Liver (tissue), 3 donors: ENCODE measurements around the gene CSTPP1.

ENCODE experiments used
- CTCF ChIP-seq: fragments of 150-350 bp; IDR thresholded peaks from 2 replicates; pipeline ENCODE4 v1.5.1; 2017; ENCODE audit warnings: improper control_type of control experiment, low read depth, low read length; ENCODE audit not compliant: missing input control
- MAX ChIP-seq: IDR thresholded peaks from 2 replicates; pipeline ENCODE4 v1.6.1; 2016; ENCODE audit warnings: antibody characterized with exemption
- RAD21 ChIP-seq, 2 donors: IDR thresholded peaks; 2 replicates each; pipeline ENCODE4 v1.6.1; 2016; ENCODE audit warnings: antibody characterized with exemption in 2 of 2, mild to moderate bottlenecking in 2 of 2
- REST ChIP-seq: IDR thresholded peaks from 2 replicates; pipeline ENCODE4 v1.6.1; 2016; ENCODE audit warnings: antibody characterized with exemption, mild to moderate bottlenecking
- TAF1 ChIP-seq: conservative IDR thresholded peaks from 2 replicates; pipeline ENCODE4 v1.6.1; 2016; ENCODE audit warnings: antibody characterized with exemption, mild to moderate bottlenecking
- ZBTB33 ChIP-seq: IDR thresholded peaks from 2 replicates; pipeline ENCODE4 v1.6.1; 2016; ENCODE audit warnings: antibody characterized with exemption
- donor health status: healthy.
- donor health status: healthy.

GRCh38 chr11:47099918-47100315 lies 163.4 kb downstream of the CSTPP1 start:
- TF ChIP-seq CTCF = no peak
- TF ChIP-seq MAX = no peak
- TF ChIP-seq TAF1 = no peak
- TF ChIP-seq RAD21 (IDR thresholded peaks at IDR 0.05) = no peak
- no peak for TF ChIP-seq REST
- TF ChIP-seq ZBTB33 = no peak
